ENCODE measurements around the gene GIPR. TPM values are rescaled to one million over a fixed set of nuclear protein-coding genes. Genes with fewer than 3 reads are reported as not detected.
A peak's percentile ranks its signal among the peaks of the same experiment; 100 is the strongest.

Gene GIPR, protein sequence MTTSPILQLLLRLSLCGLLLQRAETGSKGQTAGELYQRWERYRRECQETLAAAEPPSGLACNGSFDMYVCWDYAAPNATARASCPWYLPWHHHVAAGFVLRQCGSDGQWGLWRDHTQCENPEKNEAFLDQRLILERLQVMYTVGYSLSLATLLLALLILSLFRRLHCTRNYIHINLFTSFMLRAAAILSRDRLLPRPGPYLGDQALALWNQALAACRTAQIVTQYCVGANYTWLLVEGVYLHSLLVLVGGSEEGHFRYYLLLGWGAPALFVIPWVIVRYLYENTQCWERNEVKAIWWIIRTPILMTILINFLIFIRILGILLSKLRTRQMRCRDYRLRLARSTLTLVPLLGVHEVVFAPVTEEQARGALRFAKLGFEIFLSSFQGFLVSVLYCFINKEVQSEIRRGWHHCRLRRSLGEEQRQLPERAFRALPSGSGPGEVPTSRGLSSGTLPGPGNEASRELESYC
- not detected in 2 replicates for total RNA-seq (ENCODE audit: low replicate concordance)

DNA sequence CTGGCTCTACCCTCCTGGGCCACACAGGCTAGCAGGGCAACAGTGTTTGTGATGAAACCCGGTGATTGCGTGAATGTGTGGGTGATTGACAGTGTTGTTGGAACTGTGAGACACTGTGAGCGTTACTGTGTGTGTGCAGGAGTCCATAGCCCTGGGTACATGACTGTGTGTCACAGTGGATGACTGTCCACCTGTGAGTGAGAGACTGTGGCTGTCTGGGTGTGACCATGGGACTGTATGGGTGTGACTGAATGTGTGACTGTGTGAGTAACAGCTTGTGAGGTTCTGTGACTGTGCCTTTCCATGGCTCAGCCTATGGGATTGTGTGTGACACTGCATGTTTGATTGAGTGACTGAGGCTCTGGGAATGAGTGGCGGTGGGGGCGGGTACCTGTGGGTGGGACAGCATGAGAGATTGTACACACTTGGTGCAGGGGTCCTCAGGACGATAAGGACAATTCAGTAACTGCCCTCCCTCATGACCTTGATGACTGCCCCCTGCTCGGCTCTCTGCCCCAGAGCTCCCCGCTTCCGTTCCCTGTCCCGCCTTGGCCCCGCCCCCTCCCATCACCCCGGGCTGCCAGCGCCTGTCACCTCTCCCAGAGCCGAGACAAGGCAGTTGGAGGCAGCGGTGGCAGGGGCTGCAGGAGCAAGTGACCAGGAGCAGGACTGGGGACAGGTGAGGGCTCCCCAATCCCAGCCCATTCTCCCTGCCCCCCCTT lies at the start of gene GIPR:
TSS of gene GIPR (plus strand) at position 602 of the 722 bp plus-strand sequence. CDS start 1,300 bp downstream, outside the sequence.
- Mint-ChIP-seq H3K4me3 (peak within 1 kb of the TSS; percentile 86), H3K36me3 (no peaks in the 10 kb centered on the region), H3K9me3 (no peaks in the 10 kb centered on the region), H3K27ac (peak within 1 kb of the TSS; percentile 93), H3K27me3 (ENCODE audit: insufficient read depth, low read depth) (peaks cover 39% of the 10 kb centered on the region), H3K4me1 (peaks cover 27% of the 10 kb centered on the region)
- Histone ChIP-seq H3K4me2 (peak within 1 kb of the TSS; percentile 74), H3K4me3 (peak within 1 kb of the TSS; percentile 39), H3K9me3 (ENCODE audit: low read depth) (no peaks in the 10 kb centered on the region), H3F3A (ENCODE audit: low read depth) (peaks cover 32% of the 10 kb centered on the region), H4K20me1 (ENCODE audit: low read depth) (peaks cover 8% of the 10 kb centered on the region), H3K4me1 (peaks cover 12% of the 10 kb centered on the region), H3K27ac (no peak within 1 kb of the TSS), H3K36me3 (no peaks in the 10 kb centered on the region), H3K27me3 (peaks cover 59% of the 10 kb centered on the region), H3K79me2 (ENCODE audit: low read depth) (no peaks in the 10 kb centered on the region), H3K9ac (no peak within 1 kb of the TSS), H2AFZ (replicated peaks) (peak within 1 kb of the TSS; percentile 4)
- TF ChIP-seq EZH2phosphoT487 (IDR thresholded peaks at IDR 0.05) (no peak), EZH2 (IDR thresholded peaks at IDR 0.05) (no peak)
- TF ChIP-seq, protein P1, sequence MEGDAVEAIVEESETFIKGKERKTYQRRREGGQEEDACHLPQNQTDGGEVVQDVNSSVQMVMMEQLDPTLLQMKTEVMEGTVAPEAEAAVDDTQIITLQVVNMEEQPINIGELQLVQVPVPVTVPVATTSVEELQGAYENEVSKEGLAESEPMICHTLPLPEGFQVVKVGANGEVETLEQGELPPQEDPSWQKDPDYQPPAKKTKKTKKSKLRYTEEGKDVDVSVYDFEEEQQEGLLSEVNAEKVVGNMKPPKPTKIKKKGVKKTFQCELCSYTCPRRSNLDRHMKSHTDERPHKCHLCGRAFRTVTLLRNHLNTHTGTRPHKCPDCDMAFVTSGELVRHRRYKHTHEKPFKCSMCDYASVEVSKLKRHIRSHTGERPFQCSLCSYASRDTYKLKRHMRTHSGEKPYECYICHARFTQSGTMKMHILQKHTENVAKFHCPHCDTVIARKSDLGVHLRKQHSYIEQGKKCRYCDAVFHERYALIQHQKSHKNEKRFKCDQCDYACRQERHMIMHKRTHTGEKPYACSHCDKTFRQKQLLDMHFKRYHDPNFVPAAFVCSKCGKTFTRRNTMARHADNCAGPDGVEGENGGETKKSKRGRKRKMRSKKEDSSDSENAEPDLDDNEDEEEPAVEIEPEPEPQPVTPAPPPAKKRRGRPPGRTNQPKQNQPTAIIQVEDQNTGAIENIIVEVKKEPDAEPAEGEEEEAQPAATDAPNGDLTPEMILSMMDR (IDR thresholded peaks at IDR 0.05) = no peak
- DNase-seq (ENCODE audit: low spot score) = peak; percentile 66

DNA sequence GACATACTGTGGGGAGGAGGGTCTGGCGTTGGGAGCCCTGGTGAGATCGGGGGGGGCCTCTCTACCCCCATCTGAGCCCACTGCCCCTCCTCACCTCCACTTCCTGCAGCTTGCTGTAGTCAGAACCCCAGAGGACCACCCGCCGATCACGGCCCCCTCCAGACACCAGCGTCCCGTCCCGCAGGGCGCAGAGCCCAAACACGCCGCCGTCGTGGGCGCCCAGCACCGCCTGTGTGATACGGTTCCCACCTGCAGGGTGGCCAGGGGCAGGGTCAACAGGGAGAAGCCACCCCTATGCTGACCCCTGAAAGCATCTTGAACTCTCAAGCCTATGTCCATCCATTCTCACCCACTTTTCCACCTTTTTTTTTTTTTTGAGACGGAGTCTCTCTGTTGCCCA lies 46.6 kb upstream of the GIPR start:
- H3K9me3 ChIP-seq (ENCODE audit: low read depth) = no peaks in the 10 kb centered on the region
- no peak overlapping the region for H2AFZ ChIP-seq (replicated peaks)
- no peak overlapping the region for H3K4me3 ChIP-seq
- H4K20me1 ChIP-seq (ENCODE audit: low read depth) = no peaks in the 10 kb centered on the region
- H3K4me2 ChIP-seq = no peak overlapping the region
- no peaks in the 10 kb centered on the region for H3K4me1 ChIP-seq
- peaks cover 8% of the 10 kb centered on the region for H3F3A ChIP-seq (ENCODE audit: low read depth)
- TF ChIP-seq, protein P1 (IDR thresholded peaks at IDR 0.05) = no peak
- no peak for TF ChIP-seq EZH2phosphoT487 (IDR thresholded peaks at IDR 0.05)
- no peak for TF ChIP-seq EZH2 (IDR thresholded peaks at IDR 0.05)
- peaks cover 4% of the 10 kb centered on the region for H3K4me1 Mint-ChIP-seq
- no peaks in the 10 kb centered on the region for H3K36me3 ChIP-seq
- peaks cover 6% of the 10 kb centered on the region for H3K36me3 Mint-ChIP-seq
- no peaks in the 10 kb centered on the region for H3K9me3 Mint-ChIP-seq
- no peaks in the 10 kb centered on the region for H3K27me3 ChIP-seq
- no peaks in the 10 kb centered on the region for H3K79me2 ChIP-seq (ENCODE audit: low read depth)
- H3K9ac ChIP-seq = no peak overlapping the region
- no peak overlapping the region for H3K4me3 Mint-ChIP-seq
- no peaks in the 10 kb centered on the region for H3K27me3 Mint-ChIP-seq (ENCODE audit: insufficient read depth, low read depth)
- H3K27ac Mint-ChIP-seq = no peak overlapping the region
- no peak overlapping the region for H3K27ac ChIP-seq
- no peak for DNase-seq (ENCODE audit: low spot score)

DNA sequence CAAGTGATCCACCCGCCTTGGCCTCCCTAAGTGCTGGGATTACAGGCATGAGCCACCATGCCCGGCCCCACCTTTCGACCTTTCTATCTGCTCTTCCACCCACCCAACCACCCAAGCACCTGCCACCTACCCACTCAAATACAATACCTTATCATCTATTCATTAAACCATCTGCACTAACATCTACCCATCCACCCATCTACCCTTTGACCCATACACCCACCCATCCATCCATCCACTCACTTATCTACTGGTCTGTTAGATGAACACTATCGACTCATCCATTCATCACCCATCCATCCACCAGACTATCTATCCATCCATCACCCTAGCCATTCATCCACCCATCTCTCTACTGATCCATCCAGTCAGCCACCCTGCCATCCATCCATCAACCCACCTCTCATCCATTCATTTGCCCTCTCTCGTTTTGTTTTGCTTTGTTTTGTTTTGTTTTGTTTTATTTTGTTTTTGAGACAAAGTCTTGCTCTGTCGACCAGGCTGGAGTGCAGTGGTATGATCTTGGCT lies 46.0 kb upstream of the GIPR start:
- no peak overlapping the region for H3K4me2 ChIP-seq
- peak overlapping the region; percentile 3 for H3K9ac ChIP-seq
- no peak overlapping the region for H3K4me3 ChIP-seq
- TF ChIP-seq EZH2 (IDR thresholded peaks at IDR 0.05) = no peak
- TF ChIP-seq EZH2phosphoT487 (IDR thresholded peaks at IDR 0.05) = no peak
- TF ChIP-seq, protein P1 (IDR thresholded peaks at IDR 0.05) = no peak
- H3K9me3 Mint-ChIP-seq = no peaks in the 10 kb centered on the region
- no peaks in the 10 kb centered on the region for H3K4me1 ChIP-seq
- no peak overlapping the region for H3K27ac ChIP-seq
- no peak overlapping the region for H2AFZ ChIP-seq (replicated peaks)
- no peaks in the 10 kb centered on the region for H3K9me3 ChIP-seq (ENCODE audit: low read depth)
- H3K27me3 ChIP-seq = no peaks in the 10 kb centered on the region
- peaks cover 1% of the 10 kb centered on the region for H3F3A ChIP-seq (ENCODE audit: low read depth)
- no peak overlapping the region for H3K27ac Mint-ChIP-seq
- H4K20me1 ChIP-seq (ENCODE audit: low read depth) = no peaks in the 10 kb centered on the region
- no peaks in the 10 kb centered on the region for H3K4me1 Mint-ChIP-seq
- no peaks in the 10 kb centered on the region for H3K27me3 Mint-ChIP-seq (ENCODE audit: insufficient read depth, low read depth)
- DNase-seq (ENCODE audit: low spot score) = no peak
- no peaks in the 10 kb centered on the region for H3K79me2 ChIP-seq (ENCODE audit: low read depth)
- H3K36me3 Mint-ChIP-seq = peaks cover 6% of the 10 kb centered on the region
- H3K4me3 Mint-ChIP-seq = no peak overlapping the region
- no peaks in the 10 kb centered on the region for H3K36me3 ChIP-seq
